A549 (cell line): ENCODE results near the gene LHFPL5. TPM values are rescaled to one million over a fixed set of nuclear protein-coding genes. Genes with fewer than 3 reads are reported as not detected.
A peak's percentile ranks its signal among the peaks of the same experiment; 100 is the strongest.

ENCODE experiments used
- ATAC-seq, 2 experiments: fragments of 200-7000 bp in 1 of 2; fragments of >200 bp in 1 of 2; cut with Nextera tagmentation in 1 of 2; cut with Tn5 transposase in 1 of 2; 3 replicates each; pipeline versions ENCODE4 v1.8.0 to v1.9.1; 2018 to 2020; ENCODE audit warnings: mild to moderate bottlenecking in 1 of 2, moderate library complexity in 1 of 2
- CTCF ChIA-PET: fragments of 300-600 bp; sonication (Branson Sonifier 250); formaldehyde crosslinking; extraction: SDS; loops from one replicate; lab custom pipeline; 2021; ENCODE audit warnings: antibody characterized with exemption, inconsistent platforms; lab: Yijun Ruan, JAX
- POLR2A ChIA-PET: fragments of 350-600 bp; formaldehyde crosslinking; extraction: SDS; loops from one replicate; lab custom pipeline; 2021; ENCODE audit warnings: antibody characterized with exemption, inconsistent platforms; lab: Yijun Ruan, JAX
- DNase-seq, 2 experiments: peaks; one replicate each; pipeline versions ENCODE4 v3.0.0 to v3.0.0-alpha.2; 2011 to 2016; ENCODE audit warnings: low read depth in 1 of 2, low spot score in 1 of 2
- FAIRE-seq: peaks from 2 replicates; lab custom pipeline; 2011; peaks lifted over from hg19 to GRCh38; lab: Jason Lieb, UNC
- H3K27ac ChIP-seq, 2 experiments: fragments of >200 bp; sonication (Bioruptor Twin); formaldehyde crosslinking; 3 replicates each; pipeline ENCODE4 v1.5.1; 2016 to 2017
- H3K4me1 ChIP-seq: fragments of >200 bp; sonication (Bioruptor Twin); formaldehyde crosslinking; 3 replicates; pipeline ENCODE4 v1.6.1; 2016
- H3K4me2 ChIP-seq: fragments of >200 bp; sonication (Bioruptor Twin); formaldehyde crosslinking; 3 replicates; pipeline ENCODE4 v1.6.1; 2016
- H3K4me3 ChIP-seq: fragments of >200 bp; sonication (Bioruptor Twin); formaldehyde crosslinking; 3 replicates; pipeline ENCODE4 v1.5.1; 2016
- H3K9me3 ChIP-seq: fragments of >200 bp; sonication (Bioruptor Twin); formaldehyde crosslinking; 3 replicates; pipeline ENCODE4 v1.6.1; 2016
- BCL3 ChIP-seq: fragments of >200 bp; sonication (Bioruptor Twin); formaldehyde crosslinking; IDR thresholded peaks from 3 replicates; pipeline ENCODE4 v1.6.1; 2016
- CBX2 ChIP-seq: fragments of 200-600 bp; sonication (generic); IDR thresholded peaks from 2 replicates; pipeline ENCODE4 v1.6.1; 2016; ENCODE audit warnings: low read depth, mild to moderate bottlenecking, borderline replicate concordance
- EHF ChIP-seq: fragments of 250-450 bp; sonication (Bioruptor Pico); IDR thresholded peaks from 2 replicates; pipeline ENCODE4 v1.5.0; 2020; ENCODE audit warnings: mild to moderate bottlenecking
- EHMT2 ChIP-seq: fragments of 200-600 bp; sonication (generic); IDR thresholded peaks from 2 replicates; pipeline ENCODE4 v1.6.1; 2016; ENCODE audit warnings: antibody characterized with exemption, low read depth, mild to moderate bottlenecking, moderate library complexity
- EP300 ChIP-seq, 2 experiments: fragments of >200 bp; sonication (Bioruptor Twin); formaldehyde crosslinking; IDR thresholded peaks; 2 replicates in 1 of 2; 3 replicates in 1 of 2; pipeline ENCODE4 v1.6.1; 2016 to 2017
- FOSL2 ChIP-seq, 2 experiments: fragments of 450-650 bp in 1 of 2; fragments of >200 bp in 1 of 2; sonication (Bioruptor Twin) in 1 of 2; formaldehyde crosslinking; IDR thresholded peaks; 2 replicates each; pipeline versions ENCODE4 v1.5.0 to v1.6.1; 2016 to 2020; ENCODE audit warnings: mild to moderate bottlenecking in 1 of 2, moderate library complexity in 1 of 2
- GATA3 ChIP-seq: IDR thresholded peaks from 2 replicates; pipeline ENCODE4 v1.6.1; 2012; ENCODE audit warnings: borderline replicate concordance
- HMGXB4 ChIP-seq: fragments of 250-450 bp; sonication (Bioruptor Pico); IDR thresholded peaks from 2 replicates; pipeline ENCODE4 v1.5.0; 2021; ENCODE audit warnings: mild to moderate bottlenecking, moderate library complexity, borderline replicate concordance
- KDM1A ChIP-seq: fragments of 200-600 bp; sonication (generic); IDR thresholded peaks from 2 replicates; pipeline ENCODE4 v1.6.1; 2016; ENCODE audit warnings: low read depth, mild to moderate bottlenecking
- MAFK ChIP-seq: fragments of 450-650 bp; IDR thresholded peaks from 2 replicates; pipeline ENCODE4 v1.6.1; 2014; ENCODE audit not compliant: partially characterized antibody
- MAX ChIP-seq: IDR thresholded peaks from 2 replicates; pipeline ENCODE4 v1.6.1; 2012
- NR3C1 ChIP-seq: fragments of >200 bp; sonication (Bioruptor Twin); formaldehyde crosslinking; IDR thresholded peaks from 3 replicates; pipeline ENCODE4 v1.6.1; 2017
- PHF8 ChIP-seq: fragments of 200-600 bp; sonication (generic); IDR thresholded peaks from 2 replicates; pipeline ENCODE4 v1.6.1; 2016; ENCODE audit warnings: low read depth, mild to moderate bottlenecking, antibody characterized with exemption, moderate library complexity, borderline replicate concordance
- POLR2AphosphoS2 ChIP-seq: conservative IDR thresholded peaks from 2 replicates; pipeline ENCODE4 v1.6.1; 2012; ENCODE audit warnings: low read length, improper control_type of control experiment, inconsistent platforms
- RARB ChIP-seq: fragments of 250-450 bp; sonication (Bioruptor Pico); IDR thresholded peaks from 2 replicates; pipeline ENCODE4 v1.8.0; 2021; ENCODE audit warnings: mild to moderate bottlenecking, moderate library complexity
- RCOR1 ChIP-seq: fragments of 150-350 bp; IDR thresholded peaks from 2 replicates; pipeline ENCODE4 v1.6.1; 2014; ENCODE audit warnings: antibody characterized with exemption, low read length, low read depth
- REST ChIP-seq: fragments of 200-600 bp; sonication (generic); IDR thresholded peaks from 2 replicates; pipeline ENCODE4 v1.6.1; 2016; ENCODE audit warnings: antibody characterized with exemption, mild to moderate bottlenecking, moderate library complexity
- ZC3H11A ChIP-seq: fragments of 450-650 bp; IDR thresholded peaks from 2 replicates; pipeline ENCODE4 v1.6.1; 2014; ENCODE audit warnings: antibody characterized with exemption, mild to moderate bottlenecking
- ZFP36 ChIP-seq: fragments of 450-650 bp; IDR thresholded peaks from 2 replicates; pipeline ENCODE4 v1.6.1; 2014; ENCODE audit warnings: borderline replicate concordance; ENCODE audit not compliant: partially characterized antibody
- WGBS: methylation state at CpG from one replicate; pipeline ENCODE4 v1.1.6; 2017; ENCODE audit errors: missing lambda C conversion rate; 5-methylcytosine and 5-hydroxymethylcytosine counted together
- polyA plus RNA-seq, 4 experiments: library from polyadenylated mRNA; depleted of rRNA in 3 of 4; stranded (reverse); fragments of >200 nt; fragmentation: RNase III in 1 of 4; extraction: RNeasy Plus Mini Kit Qiagen cat#74134 plus additional on column Dnase treatment in 1 of 4; gene quantifications; 2 replicates in 3 of 4; 3 replicates in 1 of 4; pipeline ENCODE4 v1.2.3, GENCODE V29; 2011 to 2017

Gene LHFPL5
- polyA plus RNA-seq, 2 of the 4 experiments (the other 2 are of a cell fraction): 0.06 to 0.17 TPM

GRCh38 chr6:35771343-35771627 is 33.9 kb upstream of the LHFPL5 start:
- Histone ChIP-seq H3K4me1 (no peaks in the 10 kb centered on the region), H3K4me3 (no peak overlapping the region), H3K9me3 (no peaks in the 10 kb centered on the region), H3K4me2 (no peak overlapping the region), H3K27ac (no peak overlapping the region)
- FAIRE-seq: no peak
- peak; percentile 19 to 20; a peak in 1 of 6 replicates for ATAC-seq
- ChIA-PET CTCF (no interaction called here), POLR2A (no interaction called here)
- DNase-seq: no peak
- TF ChIP-seq GATA3 (no peak), EHF (CRISPR knock-in tag) (no peak), EP300 (IDR thresholded peaks at IDR 0.05) (no peak), MAFK (no peak), ZC3H11A (no peak), RARB (CRISPR knock-in tag) (no peak), POLR2AphosphoS2 (no peak), REST (no peak), EHMT2 (no peak), PHF8 (no peak), MAX (no peak), ZFP36 (no peak), CBX2 (no peak), FOSL2 (IDR thresholded peaks at IDR 0.05) (no peak), FOSL2 (CRISPR knock-in tag; IDR thresholded peaks at IDR 0.05) (no peak), RCOR1 (no peak)
- WGBS: 69% methylated on average over 4 of the region's 5 CpGs

GRCh38 chr6:35774116-35774794 is 30.9 kb upstream of the LHFPL5 start:
- ChIA-PET POLR2A (no interaction called here), CTCF (interaction anchor here (1.2 to 1.7 kb wide), 2 partner anchors 13 to 21 kb away, joined by 3 read pairs; no protein-coding TSS in a partner anchor)
- TF ChIP-seq BCL3 (no peak), EP300 (IDR thresholded peaks at IDR 0.05) (no peak)
- no peak for DNase-seq
- Histone ChIP-seq H3K9me3 (no peaks in the 10 kb centered on the region), H3K27ac (no peak overlapping the region), H3K4me2 (no peak overlapping the region), H3K4me3 (no peak overlapping the region), H3K4me1 (no peaks in the 10 kb centered on the region)
- no peak for FAIRE-seq
- WGBS: 81% methylated on average over 11 of the region's 11 CpGs
- ATAC-seq: no peak

- ChIA-PET CTCF (interaction anchor here (1.7 kb wide), 1 partner anchor 12 kb away, joined by 3 read pairs; no protein-coding TSS in a partner anchor), POLR2A (no interaction called here)
- no peak overlapping the region for H3K4me2 ChIP-seq
- 86% methylated on average over 6 of the region's 6 CpGs for WGBS
- no peak overlapping the region for H3K4me3 ChIP-seq
- no peak for FAIRE-seq
- DNase-seq: no peak
- H3K9me3 ChIP-seq: no peaks in the 10 kb centered on the region
- H3K4me1 ChIP-seq: no peaks in the 10 kb centered on the region
- no peak overlapping the region for H3K27ac ChIP-seq
- ATAC-seq: no peak
- TF ChIP-seq NR3C1: no peak
- no peak for TF ChIP-seq HMGXB4 (CRISPR knock-in tag)
- TF ChIP-seq KDM1A: no peak
- no peak for TF ChIP-seq REST
- no peak for TF ChIP-seq MAX
Measured at GRCh38 chr6:35775031-35775430, 30.1 kb upstream of the LHFPL5 start.
